GM10248 (cell line): ENCODE data around the gene CR1.
"Not testable (repeated sequence)": the region's sequence is repeated elsewhere in the genome, so short reads cannot be mapped to it uniquely, and the experiment has no call there.

ENCODE experiments used
- CTCF ChIA-PET: fragments of 300-600 bp; sonication (Branson Sonifier 250); formaldehyde crosslinking; extraction: SDS; loops from one replicate; lab custom pipeline; 2021; ENCODE audit warnings: antibody characterized with exemption; lab: Yijun Ruan, JAX
- POLR2A ChIA-PET: fragments of 350-650 bp; sonication (Branson Sonifier 250); formaldehyde crosslinking; extraction: SDS; loops from one replicate; lab custom pipeline; 2020; ENCODE audit warnings: antibody characterized with exemption; lab: Yijun Ruan, JAX
- DNase-seq: peaks from one replicate; pipeline ENCODE4 v3.0.0; 2012; ENCODE audit errors: extremely low spot score
- TF ChIP-seq, protein P1 (sequence below): IDR thresholded peaks from 2 replicates; pipeline ENCODE4 v1.5.1; 2012; ENCODE audit warnings: mild to moderate bottlenecking, low read depth; ENCODE audit errors: extremely low read depth, missing control alignments, control extremely low read depth

The CR1 gene

DNA sequence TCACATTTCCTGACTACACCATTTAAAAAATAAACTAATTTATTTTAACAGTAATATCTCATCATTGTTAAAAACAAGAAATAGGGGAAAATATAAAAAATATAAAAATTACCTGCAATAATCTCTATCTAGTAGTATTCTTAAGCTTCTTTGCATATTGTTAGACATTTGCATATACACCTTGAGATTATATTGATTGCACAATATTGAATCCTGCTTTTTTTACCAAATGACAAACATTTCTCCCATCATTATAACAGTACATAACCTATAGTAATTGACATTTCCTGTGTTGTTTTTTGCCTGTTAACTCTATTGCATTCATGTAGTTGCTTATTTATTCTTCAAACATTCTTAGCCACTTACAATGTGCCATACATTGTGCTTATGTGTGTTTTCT lies 137.3 kb downstream of the CR1 start:
- DNase-seq: no peak
- TF ChIP-seq, protein P1, sequence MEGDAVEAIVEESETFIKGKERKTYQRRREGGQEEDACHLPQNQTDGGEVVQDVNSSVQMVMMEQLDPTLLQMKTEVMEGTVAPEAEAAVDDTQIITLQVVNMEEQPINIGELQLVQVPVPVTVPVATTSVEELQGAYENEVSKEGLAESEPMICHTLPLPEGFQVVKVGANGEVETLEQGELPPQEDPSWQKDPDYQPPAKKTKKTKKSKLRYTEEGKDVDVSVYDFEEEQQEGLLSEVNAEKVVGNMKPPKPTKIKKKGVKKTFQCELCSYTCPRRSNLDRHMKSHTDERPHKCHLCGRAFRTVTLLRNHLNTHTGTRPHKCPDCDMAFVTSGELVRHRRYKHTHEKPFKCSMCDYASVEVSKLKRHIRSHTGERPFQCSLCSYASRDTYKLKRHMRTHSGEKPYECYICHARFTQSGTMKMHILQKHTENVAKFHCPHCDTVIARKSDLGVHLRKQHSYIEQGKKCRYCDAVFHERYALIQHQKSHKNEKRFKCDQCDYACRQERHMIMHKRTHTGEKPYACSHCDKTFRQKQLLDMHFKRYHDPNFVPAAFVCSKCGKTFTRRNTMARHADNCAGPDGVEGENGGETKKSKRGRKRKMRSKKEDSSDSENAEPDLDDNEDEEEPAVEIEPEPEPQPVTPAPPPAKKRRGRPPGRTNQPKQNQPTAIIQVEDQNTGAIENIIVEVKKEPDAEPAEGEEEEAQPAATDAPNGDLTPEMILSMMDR: no peak
- POLR2A ChIA-PET: no interaction called here
- CTCF ChIA-PET: no interaction called here

DNA sequence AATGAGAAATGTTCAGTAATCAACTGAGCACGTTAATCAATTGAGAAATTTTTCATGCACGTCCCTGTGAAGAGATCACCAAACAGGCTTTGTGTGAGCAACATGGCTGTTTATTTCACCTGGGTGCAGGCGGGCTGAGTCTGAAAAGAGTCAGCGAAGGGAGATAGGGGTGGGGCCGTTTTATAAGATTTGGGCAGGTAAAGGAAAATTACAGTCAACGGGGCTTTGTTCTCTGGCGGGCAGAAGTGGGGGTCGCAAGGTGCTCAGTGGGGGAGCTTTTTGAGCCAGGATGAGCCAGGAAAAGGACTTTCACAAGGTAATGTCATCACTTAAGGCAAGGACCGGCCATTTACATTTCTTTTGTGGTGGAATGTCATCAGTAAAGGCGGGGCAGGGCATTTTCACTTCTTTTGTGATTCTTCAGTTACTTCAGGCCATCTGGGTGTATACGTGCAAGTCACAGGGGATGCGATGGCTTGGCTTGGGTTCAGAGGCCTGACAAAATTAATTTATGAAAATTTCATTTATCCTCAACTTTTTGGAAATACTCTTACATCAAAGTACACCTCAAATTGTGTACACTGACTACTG lies 137.8 kb downstream of the CR1 start:
- DNase-seq, POLR2A ChIA-PET: not testable (repeated sequence)
- CTCF ChIA-PET: interaction anchor here (0.8 kb wide), 1 partner anchor 30 kb away, joined by 3 read pairs; no protein-coding TSS in a partner anchor

DNA sequence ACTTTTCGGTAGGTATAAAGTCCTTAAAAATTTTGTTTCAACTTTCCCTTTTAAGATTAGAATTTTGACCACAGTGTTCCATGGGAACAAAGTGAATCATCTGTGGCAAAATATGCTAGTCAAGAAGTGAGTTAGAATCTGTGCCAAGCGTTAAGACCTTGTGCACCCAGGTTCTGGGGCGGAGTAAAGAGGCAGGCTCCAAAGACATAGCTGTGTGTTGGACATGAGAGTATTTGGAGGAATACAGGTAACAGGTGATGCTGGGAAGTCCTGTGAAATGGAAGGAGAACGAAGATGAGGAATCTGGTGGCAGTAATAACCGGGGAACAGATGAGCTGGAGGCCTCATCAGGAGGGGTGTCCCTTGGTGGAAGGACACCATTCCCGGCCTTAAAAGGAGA lies 138.3 kb downstream of the CR1 start:
- DNase-seq, POLR2A ChIA-PET: not testable (repeated sequence)
- CTCF ChIA-PET: interaction anchor here (0.8 kb wide), 1 partner anchor 31 kb away, joined by 3 read pairs; no protein-coding TSS in a partner anchor

DNA sequence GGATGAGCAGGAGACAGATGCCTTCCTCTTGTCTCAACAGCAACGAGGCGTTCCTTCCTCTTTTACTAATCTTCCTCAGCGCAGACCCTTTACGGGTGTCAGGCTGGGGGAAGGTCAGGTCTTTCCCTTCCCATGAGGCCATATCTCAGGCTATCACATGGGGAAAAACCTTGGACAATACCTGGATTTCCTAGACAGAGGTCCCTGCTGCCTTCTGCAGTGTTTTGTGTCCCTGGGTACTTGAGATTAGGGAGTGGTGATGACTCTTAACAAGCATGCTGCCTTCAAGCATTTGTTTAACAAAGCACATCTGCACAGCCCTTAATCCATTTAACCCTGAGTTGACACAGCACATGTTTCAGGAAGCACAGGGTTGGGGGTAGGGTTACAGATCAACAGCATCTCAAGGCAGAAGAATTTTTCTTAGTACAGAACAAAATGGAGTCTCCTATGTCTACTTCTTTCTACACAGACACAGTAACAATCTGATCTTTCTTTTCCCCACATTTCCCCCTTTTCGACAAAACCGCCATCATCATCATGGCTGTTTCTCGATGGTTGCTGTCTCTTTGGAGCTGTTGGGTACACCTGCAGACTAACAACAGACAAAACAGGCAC lies 139.7 kb downstream of the CR1 start:
- DNase-seq, POLR2A ChIA-PET, CTCF ChIA-PET: not testable (repeated sequence)

DNA sequence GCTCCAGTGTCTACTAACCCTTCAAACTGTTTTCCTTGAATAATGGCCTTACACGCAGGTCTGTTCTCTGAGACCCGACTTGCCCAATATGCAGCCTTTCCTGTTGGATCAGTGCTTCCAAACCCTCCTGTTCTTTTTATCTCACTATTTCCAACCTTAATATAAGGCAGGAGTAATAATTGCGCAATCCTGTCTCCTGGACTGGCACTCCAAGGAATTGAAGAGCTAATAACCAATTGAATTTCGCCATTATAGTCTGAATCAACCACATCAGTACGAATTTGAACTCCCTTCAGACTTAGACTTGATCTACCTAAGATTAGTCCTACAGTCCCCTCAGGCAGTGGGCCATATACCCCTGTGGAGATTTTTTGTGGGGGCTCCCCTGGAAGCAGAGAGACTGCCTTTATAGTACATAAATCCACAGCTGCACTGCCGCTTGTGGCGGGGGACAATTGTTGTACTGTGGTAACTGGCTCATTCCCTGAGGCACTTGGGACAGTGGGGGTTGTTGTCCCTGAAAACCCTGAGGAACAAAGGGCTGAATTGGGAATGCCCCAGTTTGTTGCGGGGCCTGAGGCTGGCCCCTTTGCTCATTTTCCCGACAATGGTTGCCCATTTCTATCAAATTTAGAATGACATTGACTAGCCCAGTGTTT lies 142.7 kb downstream of the CR1 start:
- DNase-seq, POLR2A ChIA-PET: not testable (repeated sequence)
- CTCF ChIA-PET: interaction anchor here (1.1 kb wide), 1 partner anchor 18 kb away, joined by 5 read pairs; no protein-coding TSS in a partner anchor

DNA sequence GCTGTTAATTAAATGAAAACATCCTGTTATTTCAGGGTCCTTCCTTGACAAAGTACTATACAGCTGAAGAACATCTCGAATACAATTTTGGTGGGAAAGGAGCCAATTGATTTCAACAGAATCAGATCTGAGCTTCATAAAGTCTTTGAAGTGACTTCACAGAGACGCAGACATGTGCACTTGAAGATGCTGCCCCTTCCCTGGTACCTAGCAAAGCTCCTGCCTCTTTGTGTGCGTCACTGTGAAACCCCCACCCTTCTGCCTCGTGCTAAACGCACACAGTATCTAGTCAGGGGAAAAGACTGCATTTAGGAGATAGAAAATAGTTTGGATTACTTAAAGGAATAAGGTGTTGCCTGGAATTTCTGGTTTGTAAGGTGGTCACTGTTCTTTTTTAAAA lies 143.4 kb downstream of the CR1 start:
- POLR2A ChIA-PET: not testable (repeated sequence)

DNA sequence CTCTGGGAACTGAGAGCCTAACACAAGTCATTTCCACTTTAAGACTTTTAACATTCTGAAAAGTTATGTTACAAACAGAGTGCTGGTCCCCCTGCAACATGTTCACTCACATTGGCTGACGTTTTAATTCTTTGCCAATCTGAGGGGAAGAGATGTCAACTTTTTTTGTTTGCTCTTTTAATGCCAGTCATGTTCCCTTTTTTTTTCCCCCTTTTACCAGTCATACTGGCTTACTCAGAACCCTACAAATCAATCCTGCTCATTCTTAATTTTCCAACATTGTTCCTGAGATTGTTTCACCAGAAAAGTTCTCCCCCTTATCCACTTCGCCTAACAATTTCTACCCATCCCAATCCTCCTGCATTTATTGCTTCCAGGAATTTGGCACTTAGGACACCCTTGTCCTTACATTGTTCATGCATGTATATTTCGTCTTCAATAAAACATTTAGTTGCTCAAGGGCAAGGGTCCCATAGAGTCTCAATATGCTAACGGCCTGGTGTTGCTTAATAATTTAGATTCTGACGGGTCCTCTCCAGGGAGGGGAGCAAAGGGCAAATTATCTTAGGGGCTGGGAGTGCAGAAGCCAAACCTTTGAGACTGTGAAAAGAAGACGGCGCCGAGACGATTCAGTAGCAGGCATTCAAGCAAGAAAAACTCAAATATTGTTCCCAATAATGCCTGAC lies 148.4 kb downstream of the CR1 start:
- no peak for DNase-seq
- POLR2A ChIA-PET: no interaction called here
- TF ChIP-seq, protein P1: no peak
- CTCF ChIA-PET: no interaction called here

More for the DNA sequence above, 143.4 kb downstream of the CR1 start:
- CTCF ChIA-PET: interaction anchor here (0.9 kb wide), 1 partner anchor 140 kb away, joined by 3 read pairs; no protein-coding TSS in a partner anchor
- DNase-seq: not testable (repeated sequence)

DNA sequence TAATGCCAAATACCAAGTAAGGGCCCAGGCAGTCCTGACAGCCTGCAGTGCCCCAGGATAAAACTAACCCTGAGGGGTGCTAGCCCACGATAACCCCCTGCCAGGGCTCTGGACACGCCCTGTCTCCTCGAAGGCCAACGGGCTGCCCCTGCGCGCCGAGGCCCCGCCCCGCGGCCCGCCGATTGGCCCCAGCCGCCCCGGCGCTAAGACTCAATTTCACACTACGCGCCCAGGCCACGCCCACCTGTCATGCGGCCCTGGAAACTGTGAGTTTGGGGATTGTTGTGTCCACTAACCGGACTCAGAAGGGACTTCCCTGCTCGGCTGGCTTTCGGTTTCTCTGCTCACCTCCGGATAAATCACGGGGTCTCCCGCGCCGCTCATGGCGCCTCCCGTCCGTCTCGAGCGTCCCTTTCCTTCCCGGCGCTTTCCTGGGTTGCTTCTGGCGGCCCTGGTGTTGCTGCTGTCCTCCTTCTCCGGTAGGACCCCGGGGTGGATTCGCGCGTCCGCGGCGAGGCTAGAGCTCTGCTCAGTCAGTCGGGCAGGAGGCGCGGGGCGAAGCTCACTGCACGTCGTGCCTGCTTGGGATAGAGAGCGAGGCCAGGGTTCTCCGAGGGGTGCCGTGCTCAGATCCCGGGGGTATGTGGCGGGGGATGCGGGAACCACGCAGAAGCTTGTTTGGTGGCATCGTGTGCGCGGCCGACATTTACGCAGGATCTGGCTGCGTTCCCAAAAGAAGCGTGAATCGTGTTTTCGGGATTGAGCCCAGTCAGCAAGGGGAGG lies 149.1 kb downstream of the CR1 start, which contains the start of gene CR1L:
TSS of gene CR1L (plus strand) at position 282 of the 783 bp plus-strand sequence. CDS start at position 383, 101 bp downstream.
- POLR2A ChIA-PET: no interaction called here
- CTCF ChIA-PET: interaction anchor here (1.7 kb wide), 1 partner anchor 24 kb away, joined by 4 read pairs; no protein-coding TSS in a partner anchor
- peak; percentile 81 for DNase-seq
- TF ChIP-seq, protein P1: no peak
